GM12878 (cell line): ENCODE measurements around the gene EXOC4. TPM values are rescaled to one million over a fixed set of nuclear protein-coding genes. Genes with fewer than 3 reads are reported as not detected.

Experiments
- ATAC-seq: fragments of 200-7000 bp; cut with Tn5 transposase; 3 replicates; pipeline ENCODE4 v1.9.1; 2020; ENCODE audit warnings: mild to moderate bottlenecking, moderate library complexity
- BruUV-seq: library from RNA; stranded (reverse); fragments of 400-500 nt; replicated peaks from 2 replicates; lab custom pipeline; 2021; lab: Mats Ljungman, UMichigan
- CTCF ChIA-PET: fragments of 300-600 bp; sonication (Branson Sonifier 250); formaldehyde crosslinking; extraction: SDS; loops from one replicate; lab custom pipeline; 2021; ENCODE audit warnings: inconsistent platforms; lab: Yijun Ruan, JAX
- POLR2A ChIA-PET: fragments of 350-600 bp; formaldehyde crosslinking; extraction: SDS; loops from one replicate; lab custom pipeline; 2021; ENCODE audit warnings: inconsistent platforms; lab: Charles Lee
- RAD21 ChIA-PET: fragments of 300-600 bp; sonication (Branson Sonifier 250); formaldehyde crosslinking; loops from one replicate; lab custom pipeline; 2023; ENCODE audit warnings: antibody characterized with exemption; ENCODE audit not compliant: unreplicated experiment; lab: Charles Lee
- SMC1A ChIA-PET: fragments of 300-600 bp; sonication (Branson Sonifier 250); formaldehyde crosslinking; loops from one replicate; lab custom pipeline; 2023; ENCODE audit not compliant: unreplicated experiment, uncharacterized antibody; lab: Charles Lee
- DNase-seq: peaks from one replicate; pipeline ENCODE4 v3.0.0-alpha.2; 2011; ENCODE audit warnings: low read depth, low spot score
- FAIRE-seq: peaks from 3 replicates; lab custom pipeline; 2011; peaks lifted over from hg19 to GRCh38; lab: Jason Lieb, UNC
- H2AFZ ChIP-seq: 2 replicates; pipeline ENCODE4 v1.6.0; 2011; ENCODE audit warnings: low read depth, low read length, control low read depth; ENCODE audit not compliant: control insufficient read depth
- H3K27ac ChIP-seq: 2 replicates; pipeline ENCODE4 v1.5.1; 2011; ENCODE audit warnings: control low read depth; ENCODE audit not compliant: control insufficient read depth, insufficient read depth
- H3K27me3 ChIP-seq, 2 experiments: replicated peaks in 1 of 2; 2 replicates each; pipeline versions ENCODE4 v1.6.0 to v1.6.1; 2011; ENCODE audit warnings: low read length in 1 of 2; ENCODE audit not compliant: control insufficient read depth in 2 of 2, insufficient read depth in 2 of 2
- H3K36me3 ChIP-seq, 2 experiments: 2 replicates each; pipeline ENCODE4 v1.5.1; 2011; ENCODE audit warnings: low read length in 1 of 2; ENCODE audit not compliant: control insufficient read depth in 2 of 2, insufficient read depth in 2 of 2
- H3K4me1 ChIP-seq: 2 replicates; pipeline ENCODE4 v1.6.1; 2011; ENCODE audit warnings: mild to moderate bottlenecking, low read length, moderate library complexity, mixed read lengths; ENCODE audit not compliant: control insufficient read depth, insufficient read depth
- H3K4me2 ChIP-seq: 2 replicates; pipeline ENCODE4 v1.6.0; 2011; ENCODE audit warnings: control low read depth; ENCODE audit not compliant: control insufficient read depth, insufficient read depth
- H3K4me3 ChIP-seq: fragments of 200-600 bp; sonication (generic); 2 replicates; pipeline ENCODE4 v1.5.1; 2016
- H3K79me2 ChIP-seq: 2 replicates; pipeline ENCODE4 v1.6.0; 2011; ENCODE audit warnings: low read length; ENCODE audit not compliant: control insufficient read depth, insufficient read depth
- H3K9ac ChIP-seq: 2 replicates; pipeline ENCODE4 v1.8.0; 2011; ENCODE audit warnings: low read length, control low read depth, mixed read lengths; ENCODE audit not compliant: control insufficient read depth, insufficient read depth
- H3K9me3 ChIP-seq: replicated peaks from 3 replicates; pipeline ENCODE4 v1.5.1; 2011; ENCODE audit warnings: mild to moderate bottlenecking, low read length; ENCODE audit not compliant: control insufficient read depth, insufficient read depth
- H4K20me1 ChIP-seq: 2 replicates; pipeline ENCODE4 v1.6.0; 2011; ENCODE audit not compliant: control insufficient read depth, insufficient read depth
- MLLT1 ChIP-seq: fragments of 450-650 bp; IDR thresholded peaks from 2 replicates; pipeline ENCODE4 v1.6.1; 2016; ENCODE audit warnings: mild to moderate bottlenecking
- MYB ChIP-seq: fragments of 150-350 bp; IDR thresholded peaks from 2 replicates; pipeline ENCODE4 v1.6.1; 2014; ENCODE audit warnings: mild to moderate bottlenecking, low read depth, low read length, borderline replicate concordance
- SMARCA5 ChIP-seq: fragments of 450-650 bp; IDR thresholded peaks from 2 replicates; pipeline ENCODE4 v1.6.1; 2017; ENCODE audit warnings: mild to moderate bottlenecking
- ZBTB4 ChIP-seq: fragments of 450-650 bp; formaldehyde crosslinking; IDR thresholded peaks from 2 replicates; pipeline ENCODE4 v1.4.0; 2022; ENCODE audit warnings: mild to moderate bottlenecking, moderate library complexity
- WGBS: methylation state at CpG from one replicate; pipeline ENCODE4 v1.1.6; 2016; ENCODE audit warnings: low lambda C conversion rate; ENCODE audit not compliant: insufficient replicate concordance, insufficient coverage; ENCODE audit errors: missing lambda C conversion rate; 5-methylcytosine and 5-hydroxymethylcytosine counted together
- in situ Hi-C: fragments of 300-500 bp; cut with MboI; formaldehyde crosslinking; loops from 9 replicates; pipeline ENCODE4 v1.14.3; 2018; ENCODE audit warnings: mixed read lengths
- intact Hi-C: fragments of 100-400 bp; cut with micrococcal nuclease; formaldehyde crosslinking; loops from one replicate; pipeline ENCODE4 v1.14.2; 2022; ENCODE audit not compliant: unreplicated experiment
- polyA plus RNA-seq, 11 experiments: library from polyadenylated mRNA; depleted of rRNA in 4 of 11; unstranded in 6 of 11; stranded (reverse) in 5 of 11; fragments of >200 nt; fragmentation: Nextera tagmentation in 4 of 11; fragmentation: Illumina TruSeq in 1 of 11; extraction: Ambion mirVana in 4 of 11; extraction: Trizol in 1 of 11; gene quantifications; 1 replicate in 1 of 11; 2 replicates in 10 of 11; pipeline versions ENCODE4 v1.2.1 to v1.2.3, GENCODE V29; 2011 to 2016; ENCODE audit warnings: inconsistent platforms in 2 of 11, missing spikeins in 2 of 11, low read depth in 1 of 11
- total RNA-seq, 4 experiments: library from RNA; depleted of rRNA in 3 of 4; stranded (reverse); fragments of >200 nt in 3 of 4; fragmentation: Illumina TruSeq in 1 of 4; extraction: Trizol in 1 of 4; gene quantifications; 2 replicates each; pipeline versions ENCODE4 v1.2.1 to v1.2.3, GENCODE V29; 2013 to 2021

The EXOC4 gene
- total and polyA plus RNA-seq, 10 of the 15 experiments (the other 5 are each of a cell fraction or from before 2014, with no cell fraction given) = 13.2 to 44.5 (median 29.6) TPM

DNA sequence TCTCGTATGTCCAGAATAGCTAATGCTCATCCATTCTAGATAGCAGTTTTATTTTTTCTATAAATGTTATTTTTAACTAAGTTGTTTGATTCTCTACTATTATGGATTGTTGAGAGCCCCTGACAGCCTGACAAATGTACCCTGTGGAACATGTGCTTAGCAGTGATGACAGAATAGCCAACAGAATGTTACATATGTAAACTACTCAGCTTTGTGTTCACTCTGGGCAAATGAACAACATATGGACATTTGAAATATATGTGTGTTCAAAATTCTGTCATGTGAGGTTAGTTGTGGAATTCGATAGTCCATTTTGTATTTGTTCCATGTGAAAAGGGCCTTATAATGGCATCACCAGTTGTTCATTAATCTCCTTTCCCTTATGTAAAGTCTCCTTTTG, 199.7 kb downstream of the EXOC4 start:
- no peak for TF ChIP-seq SMARCA5
- TF ChIP-seq MYB = no peak
- TF ChIP-seq ZBTB4 = no peak
- TF ChIP-seq MLLT1 = no peak
- POLR2A ChIA-PET = no interaction called here

More for the DNA sequence above, 199.7 kb downstream of the EXOC4 start:
- DNase-seq (no peak), FAIRE-seq (no peak), ATAC-seq (no peak)
- WGBS = 93% methylated on average over 2 of the region's 2 CpGs
- ChIA-PET SMC1A (interaction anchor here (0.8 to 1.5 kb wide), 2 partner anchors 16 to 18 kb away, joined by 3 read pairs; no protein-coding TSS in a partner anchor), RAD21 (no interaction called here), CTCF (interaction anchor here (1.2 kb wide), 1 partner anchor 17 kb away, joined by 5 read pairs; no protein-coding TSS in a partner anchor)
- Histone ChIP-seq H3K27me3 (no peaks in the 10 kb centered on the region), H3K4me2 (no peak overlapping the region), H3K79me2 (no peaks in the 10 kb centered on the region), H3K27ac (no peak overlapping the region), H3K4me1 (no peaks in the 10 kb centered on the region), H3K9me3 (no peaks in the 10 kb centered on the region), H4K20me1 (no peaks in the 10 kb centered on the region), H3K9ac (no peak overlapping the region), H2AFZ (no peak overlapping the region), H3K4me3 (no peak overlapping the region), H3K36me3 (no peaks in the 10 kb centered on the region)
- intact Hi-C loops = no loop called here
- in situ Hi-C loops = no loop called here
- BruUV-seq = no TSS peak
